Hepatocyte (in vitro differentiated cells): Measurements from ENCODE around the gene EFCAB7.

Source experiments
- CTCF ChIP-seq: fragments of 200-600 bp; sonication (generic); IDR thresholded peaks from 2 replicates; pipeline ENCODE4 v1.5.1; 2016; ENCODE audit warnings: antibody characterized with exemption, mild to moderate bottlenecking; ENCODE audit not compliant: poor library complexity
- EZH2 ChIP-seq: fragments of 200-600 bp; sonication (generic); IDR thresholded peaks from 2 replicates; pipeline ENCODE4 v1.6.1; 2016; ENCODE audit warnings: antibody characterized with exemption, mild to moderate bottlenecking, borderline replicate concordance
- EZH2phosphoT487 ChIP-seq: fragments of 200-600 bp; sonication (generic); IDR thresholded peaks from one replicate; pipeline ENCODE4 v1.6.1; 2018; ENCODE audit warnings: antibody characterized with exemption, mild to moderate bottlenecking, low read depth, moderate library complexity; ENCODE audit not compliant: unreplicated experiment, severe bottlenecking

GRCh38 chr1:63480057-63480456 is 43.3 kb upstream of the EFCAB7 start:
- no peak for TF ChIP-seq CTCF
- no peak for TF ChIP-seq EZH2
- no peak for TF ChIP-seq EZH2phosphoT487
